ENCODE results near the gene MRPS23.

Gene MRPS23

DNA sequence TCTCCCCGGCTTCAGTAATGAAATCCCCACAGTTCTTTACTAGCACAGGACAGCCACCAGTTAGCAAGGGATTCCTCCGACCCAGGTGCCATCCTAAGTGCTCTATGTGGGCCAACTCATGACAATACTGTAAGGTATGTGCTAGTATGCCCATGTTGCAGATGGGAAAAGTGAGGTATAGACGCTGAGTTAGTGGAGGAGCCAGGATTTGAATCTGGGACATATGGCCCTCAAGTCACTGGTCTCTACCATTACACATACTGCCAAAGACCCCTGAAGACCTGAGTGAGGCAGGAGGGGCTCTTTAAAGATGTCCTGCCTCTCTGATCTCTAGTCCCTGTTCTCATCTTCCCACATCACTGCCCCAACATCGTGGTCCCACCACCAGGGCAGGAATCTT, 36.2 kb upstream of the MRPS23 start:
- Mint-ChIP-seq H3K9me3 (no peaks in the 10 kb centered on the region), H3K27me3 (ENCODE audit: low read depth) (peaks cover 4% of the 10 kb centered on the region), H3K4me1 (ENCODE audit: low read depth) (no peaks in the 10 kb centered on the region), H3K27ac (no peak overlapping the region), H3K36me3 (ENCODE audit: low read depth) (no peaks in the 10 kb centered on the region), H3K4me3 (no peak overlapping the region)

DNA sequence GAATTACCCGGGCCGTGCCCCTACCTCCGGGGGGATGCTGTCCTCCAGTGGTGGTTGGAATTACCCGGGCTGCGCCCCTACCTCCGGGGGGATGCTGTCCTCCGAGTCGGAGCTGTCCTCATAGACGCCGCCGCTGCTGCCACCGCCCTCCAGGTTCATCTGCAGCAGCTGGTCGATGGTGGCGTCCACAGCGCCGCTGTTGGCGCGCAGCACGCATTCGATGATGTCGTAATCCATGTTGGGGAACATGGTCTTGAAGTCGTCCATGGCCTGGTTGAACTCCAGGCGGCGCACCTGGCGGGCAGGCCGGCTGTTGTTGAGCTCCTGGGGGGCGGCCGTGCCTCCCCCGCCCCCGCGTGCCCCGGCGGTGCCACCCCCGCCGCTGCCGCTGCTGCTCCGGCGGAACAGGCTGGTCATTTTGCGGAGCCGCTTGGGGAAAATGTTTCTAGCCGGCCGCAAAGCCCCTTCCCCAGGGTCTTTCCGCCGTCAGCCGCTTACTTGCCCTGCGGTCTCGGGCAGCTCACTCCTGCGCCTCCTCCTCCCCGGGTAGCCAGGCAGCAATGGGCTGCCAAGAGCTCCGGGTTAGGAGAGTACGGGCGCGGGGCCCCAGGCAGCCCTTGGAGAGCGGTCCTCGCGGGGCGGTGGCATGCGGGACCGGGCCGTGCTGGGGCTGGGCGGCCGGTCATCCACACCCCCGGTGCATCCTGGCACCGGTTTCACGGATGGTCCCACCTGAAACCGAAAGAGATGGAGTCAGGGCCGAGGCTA, 35.5 kb upstream of the MRPS23 start:
- peaks cover 10% of the 10 kb centered on the region for H3K27me3 Mint-ChIP-seq (ENCODE audit: low read depth)
- H3K4me3 Mint-ChIP-seq: no peak overlapping the region
- no peaks in the 10 kb centered on the region for H3K9me3 Mint-ChIP-seq
- no peaks in the 10 kb centered on the region for H3K36me3 Mint-ChIP-seq (ENCODE audit: low read depth)
- H3K4me1 Mint-ChIP-seq (ENCODE audit: low read depth): no peaks in the 10 kb centered on the region
- no peak overlapping the region for H3K27ac Mint-ChIP-seq

GRCh38 chr17:57881783-57882351, 32.0 kb upstream of the MRPS23 start:
- peaks cover 29% of the 10 kb centered on the region for H3K27me3 Mint-ChIP-seq (ENCODE audit: low read depth)

DNA sequence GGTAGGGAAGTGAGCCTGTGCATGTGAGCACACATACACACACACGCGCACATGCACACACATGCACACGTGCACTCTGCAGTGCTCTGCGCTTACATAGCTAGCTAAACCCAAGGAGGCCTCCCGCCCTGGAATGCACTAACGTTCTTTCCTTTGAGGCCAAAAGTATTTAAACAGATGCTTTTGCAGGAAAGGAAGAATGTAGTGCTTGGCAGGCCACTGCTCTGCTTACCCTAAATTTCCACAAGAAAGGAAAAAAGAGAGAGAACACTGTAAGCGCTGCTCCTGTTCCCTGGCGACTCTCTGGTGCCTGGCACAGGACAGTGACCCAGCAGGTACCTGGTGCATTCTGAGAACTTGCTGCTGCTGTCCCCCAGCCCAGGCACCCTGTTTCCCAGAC, 31.3 kb upstream of the MRPS23 start:
- H3K9me3 Mint-ChIP-seq: no peaks in the 10 kb centered on the region
- H3K4me3 Mint-ChIP-seq: no peak overlapping the region
- no peak overlapping the region for H3K27ac Mint-ChIP-seq
- H3K4me1 Mint-ChIP-seq (ENCODE audit: low read depth): peaks cover 2% of the 10 kb centered on the region
- peaks cover 32% of the 10 kb centered on the region for H3K27me3 Mint-ChIP-seq (ENCODE audit: low read depth)
- no peaks in the 10 kb centered on the region for H3K36me3 Mint-ChIP-seq (ENCODE audit: low read depth)

More at GRCh38 chr17:57881783-57882351, 32.0 kb upstream of the MRPS23 start:
- H3K4me1 Mint-ChIP-seq (ENCODE audit: low read depth): no peaks in the 10 kb centered on the region
- H3K27ac Mint-ChIP-seq: no peak overlapping the region
- no peak overlapping the region for H3K4me3 Mint-ChIP-seq
- no peaks in the 10 kb centered on the region for H3K9me3 Mint-ChIP-seq
- no peaks in the 10 kb centered on the region for H3K36me3 Mint-ChIP-seq (ENCODE audit: low read depth)

DNA sequence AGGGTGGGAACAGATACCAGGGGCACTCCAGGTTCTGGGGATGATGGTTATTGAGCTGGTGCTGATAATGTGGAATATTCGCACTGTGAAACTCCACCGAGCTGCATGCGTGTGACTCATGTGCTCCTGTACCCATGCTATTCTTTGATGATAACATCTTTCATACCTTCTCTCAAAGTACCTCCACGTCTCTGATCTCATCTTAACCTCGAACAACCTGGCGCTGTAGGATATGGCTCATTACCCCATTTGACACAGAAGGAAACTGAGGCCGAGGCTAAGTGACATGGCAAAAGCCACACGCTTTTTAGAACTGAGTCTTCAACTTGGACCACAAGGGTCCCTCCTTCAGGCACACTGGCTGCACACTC, 30.2 kb upstream of the MRPS23 start:
- H3K4me1 Mint-ChIP-seq (ENCODE audit: low read depth): peaks cover 3% of the 10 kb centered on the region
- no peak overlapping the region for H3K4me3 Mint-ChIP-seq
- no peaks in the 10 kb centered on the region for H3K36me3 Mint-ChIP-seq (ENCODE audit: low read depth)
- no peaks in the 10 kb centered on the region for H3K9me3 Mint-ChIP-seq
- H3K27ac Mint-ChIP-seq: no peak overlapping the region
- peaks cover 35% of the 10 kb centered on the region for H3K27me3 Mint-ChIP-seq (ENCODE audit: low read depth)

- peaks cover 37% of the 10 kb centered on the region for H3K27me3 Mint-ChIP-seq (ENCODE audit: low read depth)
- H3K4me3 Mint-ChIP-seq: no peak overlapping the region
- H3K27ac Mint-ChIP-seq: no peak overlapping the region
Measured at GRCh38 chr17:57879437-57880085, 29.7 kb upstream of the MRPS23 start.

DNA sequence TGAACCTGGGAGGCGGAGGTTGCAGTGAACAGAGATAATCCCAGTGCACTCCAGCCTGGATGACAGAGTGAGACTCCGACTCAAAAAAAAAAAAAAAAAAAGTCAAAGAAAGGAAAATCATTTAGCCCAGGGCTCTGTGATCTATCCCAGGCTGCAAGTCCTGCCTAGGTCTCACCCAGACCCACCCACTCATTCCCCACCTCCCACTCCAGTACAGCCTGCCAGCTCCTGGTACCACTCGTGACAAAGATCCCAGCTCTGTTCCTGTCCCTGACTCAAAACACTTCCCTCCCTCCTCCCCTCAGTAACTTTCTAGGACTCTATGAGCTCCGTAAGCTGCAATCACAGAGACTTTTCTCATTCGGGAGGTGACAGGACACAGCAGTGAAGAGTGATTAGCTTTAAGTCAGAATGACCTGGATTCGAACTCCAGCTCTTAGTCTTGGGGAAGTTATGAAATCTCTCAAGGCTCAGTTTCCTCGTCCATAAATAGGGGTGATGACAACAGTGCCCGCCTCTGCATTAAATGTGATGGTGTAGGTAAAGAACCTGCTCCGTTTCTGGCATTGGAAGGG, 28.0 kb upstream of the MRPS23 start:
- no peaks in the 10 kb centered on the region for H3K36me3 Mint-ChIP-seq (ENCODE audit: low read depth)
- no peaks in the 10 kb centered on the region for H3K9me3 Mint-ChIP-seq

More at GRCh38 chr17:57879437-57880085, 29.7 kb upstream of the MRPS23 start:
- Mint-ChIP-seq H3K4me1 (ENCODE audit: low read depth) (peaks cover 3% of the 10 kb centered on the region), H3K36me3 (ENCODE audit: low read depth) (no peaks in the 10 kb centered on the region), H3K9me3 (no peaks in the 10 kb centered on the region)

GRCh38 chr17:57876866-57877237, 27.0 kb upstream of the MRPS23 start:
- Mint-ChIP-seq H3K9me3 (no peaks in the 10 kb centered on the region), H3K27me3 (ENCODE audit: low read depth) (peaks cover 42% of the 10 kb centered on the region), H3K4me3 (no peak overlapping the region), H3K4me1 (ENCODE audit: low read depth) (peaks cover 5% of the 10 kb centered on the region), H3K27ac (no peak overlapping the region), H3K36me3 (ENCODE audit: low read depth) (no peaks in the 10 kb centered on the region)

More for the DNA sequence above, 28.0 kb upstream of the MRPS23 start:
- H3K27ac Mint-ChIP-seq: no peak overlapping the region
- no peak overlapping the region for H3K4me3 Mint-ChIP-seq
- H3K4me1 Mint-ChIP-seq (ENCODE audit: low read depth): peaks cover 5% of the 10 kb centered on the region
- peaks cover 35% of the 10 kb centered on the region for H3K27me3 Mint-ChIP-seq (ENCODE audit: low read depth)

GRCh38 chr17:57876023-57876865, 26.4 kb upstream of the MRPS23 start:
- no peak overlapping the region for H3K27ac Mint-ChIP-seq
- H3K27me3 Mint-ChIP-seq (ENCODE audit: low read depth): peaks cover 43% of the 10 kb centered on the region
- H3K9me3 Mint-ChIP-seq: no peaks in the 10 kb centered on the region
- H3K4me3 Mint-ChIP-seq: no peak overlapping the region
- no peaks in the 10 kb centered on the region for H3K36me3 Mint-ChIP-seq (ENCODE audit: low read depth)
- peaks cover 5% of the 10 kb centered on the region for H3K4me1 Mint-ChIP-seq (ENCODE audit: low read depth)

- H3K27ac Mint-ChIP-seq: no peak overlapping the region
- no peaks in the 10 kb centered on the region for H3K36me3 Mint-ChIP-seq (ENCODE audit: low read depth)
- no peaks in the 10 kb centered on the region for H3K9me3 Mint-ChIP-seq
- H3K4me3 Mint-ChIP-seq: no peak overlapping the region
- H3K4me1 Mint-ChIP-seq (ENCODE audit: low read depth): peaks cover 5% of the 10 kb centered on the region
- H3K27me3 Mint-ChIP-seq (ENCODE audit: low read depth): peaks cover 39% of the 10 kb centered on the region
Measured at GRCh38 chr17:57875290-57876022, 25.6 kb upstream of the MRPS23 start.

- H3K36me3 Mint-ChIP-seq (ENCODE audit: low read depth): no peaks in the 10 kb centered on the region
- H3K9me3 Mint-ChIP-seq: no peaks in the 10 kb centered on the region
- H3K4me1 Mint-ChIP-seq (ENCODE audit: low read depth): peaks cover 5% of the 10 kb centered on the region
- H3K27me3 Mint-ChIP-seq (ENCODE audit: low read depth): peaks cover 38% of the 10 kb centered on the region
- no peak overlapping the region for H3K4me3 Mint-ChIP-seq
- H3K27ac Mint-ChIP-seq: no peak overlapping the region
Measured at GRCh38 chr17:57874434-57875289, 24.8 kb upstream of the MRPS23 start.

- no peaks in the 10 kb centered on the region for H3K36me3 Mint-ChIP-seq (ENCODE audit: low read depth)
- H3K4me3 Mint-ChIP-seq: no peak overlapping the region
- H3K27ac Mint-ChIP-seq: no peak overlapping the region
- peaks cover 5% of the 10 kb centered on the region for H3K4me1 Mint-ChIP-seq (ENCODE audit: low read depth)
- H3K27me3 Mint-ChIP-seq (ENCODE audit: low read depth): peaks cover 32% of the 10 kb centered on the region
- no peaks in the 10 kb centered on the region for H3K9me3 Mint-ChIP-seq
Measured at GRCh38 chr17:57874058-57874419, 24.2 kb upstream of the MRPS23 start.
